GM21825 (cell line): ENCODE results near the gene KCNB1.

Experiments
- ATAC-seq: cut with Tn5 transposase; IDR thresholded peaks from one replicate; pipeline ENCODE4 v1.9.1; 2021; ENCODE audit warnings: mild to moderate bottlenecking, moderate library complexity; ENCODE audit not compliant: unreplicated experiment

The KCNB1 gene

GRCh38 chr20:49482621-49483017 lies at the start of gene KCNB1:
Gene KCNB1, minus strand, starts transcription at chr20:49482668. Its CDS starts 188 bp downstream, at chr20:49482480.
- ATAC-seq: no peak

GRCh38 chr20:49529470-49529869 lies 47.0 kb upstream of the KCNB1 start:
- no peak for ATAC-seq

- ATAC-seq: no peak
Observed at GRCh38 chr20:49526568-49526967, 44.1 kb upstream of the KCNB1 start.

- no peak for ATAC-seq
Observed at GRCh38 chr20:49526056-49526455, 43.6 kb upstream of the KCNB1 start.

GRCh38 chr20:49523767-49524360 lies 41.4 kb upstream of the KCNB1 start:
- no peak for ATAC-seq

- no peak for ATAC-seq
Observed at GRCh38 chr20:49521356-49521755, 38.9 kb upstream of the KCNB1 start.

- ATAC-seq: no peak
Observed at GRCh38 chr20:49519777-49520359, 37.4 kb upstream of the KCNB1 start.

- no peak for ATAC-seq
Observed at GRCh38 chr20:49519212-49519712, 36.8 kb upstream of the KCNB1 start.

GRCh38 chr20:49518576-49518975 lies 36.1 kb upstream of the KCNB1 start:
- ATAC-seq: no peak

GRCh38 chr20:49517805-49518100 lies 35.3 kb upstream of the KCNB1 start:
- no peak for ATAC-seq

GRCh38 chr20:49516916-49517804 lies 34.7 kb upstream of the KCNB1 start:
- ATAC-seq: no peak

- ATAC-seq: no peak
Observed at GRCh38 chr20:49515586-49515985, 33.1 kb upstream of the KCNB1 start.

GRCh38 chr20:49513517-49513916 lies 31.0 kb upstream of the KCNB1 start:
- ATAC-seq: no peak

- no peak for ATAC-seq
Observed at GRCh38 chr20:49513009-49513408, 30.5 kb upstream of the KCNB1 start.

- no peak for ATAC-seq
Observed at GRCh38 chr20:49511788-49512525, 29.5 kb upstream of the KCNB1 start.

- ATAC-seq: no peak
Observed at GRCh38 chr20:49510562-49511122, 28.2 kb upstream of the KCNB1 start.

GRCh38 chr20:49508435-49509199 lies 26.1 kb upstream of the KCNB1 start:
- no peak for ATAC-seq

GRCh38 chr20:49507741-49508434 lies 25.4 kb upstream of the KCNB1 start:
- ATAC-seq: no peak

- no peak for ATAC-seq
Observed at GRCh38 chr20:49505518-49505917, 23.1 kb upstream of the KCNB1 start.

- ATAC-seq: no peak
Observed at GRCh38 chr20:49503176-49503575, 20.7 kb upstream of the KCNB1 start.
